CD4-positive, alpha-beta memory T cell (primary cell): ENCODE results near the gene NTSR2. TPM values are rescaled to one million over a fixed set of nuclear protein-coding genes. Genes with fewer than 3 reads are reported as not detected.
A peak's percentile ranks its signal among the peaks of the same experiment; 100 is the strongest.

Experiments
- CTCF ChIA-PET: fragments of 350-600 bp; sonication (Branson Sonifier 250); formaldehyde crosslinking; loops from one replicate; lab custom pipeline; 2021; ENCODE audit warnings: inconsistent platforms; ENCODE audit not compliant: partially characterized antibody; lab: Charles Lee
- POLR2A ChIA-PET: fragments of 350-600 bp; sonication (Branson Sonifier 250); formaldehyde crosslinking; loops from one replicate; lab custom pipeline; 2021; ENCODE audit not compliant: partially characterized antibody; lab: Charles Lee
- DNase-seq, 5 donors: peaks; one replicate each; pipeline versions ENCODE4 v3.0.0 to v3.0.0-alpha.2; 2020 to 2022; ENCODE audit warnings: mixed read lengths in 1 of 5
- H3K27ac ChIP-seq: one replicate; pipeline ENCODE4 v1.7.0; 2013; ENCODE audit warnings: low read depth, low read length
- H3K27me3 ChIP-seq: 2 replicates; pipeline ENCODE4 v1.7.0; 2013; ENCODE audit warnings: mild to moderate bottlenecking, low read length, moderate library complexity; ENCODE audit not compliant: insufficient read depth
- H3K36me3 ChIP-seq: 2 replicates; pipeline ENCODE4 v1.7.0; 2013; ENCODE audit warnings: mild to moderate bottlenecking, low read length, moderate library complexity; ENCODE audit not compliant: insufficient read depth
- H3K4me1 ChIP-seq: 2 replicates; pipeline ENCODE4 v1.7.0; 2013; ENCODE audit warnings: mild to moderate bottlenecking, low read length, moderate library complexity; ENCODE audit not compliant: insufficient read depth
- H3K4me3 ChIP-seq, 2 donors: one replicate each; pipeline ENCODE4 v1.7.0; 2013; ENCODE audit warnings: low read length in 2 of 2, mild to moderate bottlenecking in 1 of 2
- H3K9me3 ChIP-seq, 2 donors: one replicate each; pipeline ENCODE4 v1.7.0; 2013; ENCODE audit warnings: low read length in 2 of 2, control low read depth in 1 of 2; ENCODE audit not compliant: control insufficient read depth in 1 of 2
- H3K27ac Mint-ChIP-seq, 7 donors: one replicate each; pipeline ENCODE4 v1.8.0; 2020 to 2021; ENCODE audit warnings: mixed read lengths in 7 of 7, mild to moderate bottlenecking in 6 of 7, inconsistent platforms in 3 of 7, moderate library complexity in 3 of 7
- H3K27me3 Mint-ChIP-seq, 2 donors: one replicate each; pipeline ENCODE4 v1.8.0; 2020 to 2021; ENCODE audit warnings: mixed read lengths in 2 of 2
- H3K36me3 Mint-ChIP-seq, 2 donors: one replicate each; pipeline ENCODE4 v1.8.0; 2020 to 2021; ENCODE audit warnings: mixed read lengths in 2 of 2, inconsistent platforms in 1 of 2, mild to moderate bottlenecking in 1 of 2
- H3K4me1 Mint-ChIP-seq, 4 donors: one replicate each; pipeline ENCODE4 v1.8.0; 2020 to 2021; ENCODE audit warnings: mixed read lengths in 4 of 4, mild to moderate bottlenecking in 1 of 4
- H3K4me3 Mint-ChIP-seq, 8 donors: one replicate each; pipeline ENCODE4 v1.8.0; 2020 to 2021; ENCODE audit warnings: mixed read lengths in 8 of 8, mild to moderate bottlenecking in 7 of 8, moderate library complexity in 6 of 8, inconsistent platforms in 3 of 8
- H3K9me3 Mint-ChIP-seq, 8 donors: one replicate each; pipeline ENCODE4 v1.8.0; 2020 to 2021; ENCODE audit warnings: mixed read lengths in 8 of 8, mild to moderate bottlenecking in 5 of 8, inconsistent platforms in 3 of 8, moderate library complexity in 1 of 8
- intact Hi-C: fragments of 100-400 bp; cut with micrococcal nuclease; formaldehyde crosslinking; loops from one replicate; pipeline ENCODE4 v1.15.1; 2023
- polyA plus RNA-seq, 2 donors: library from polyadenylated mRNA; unstranded; fragments of 300-500 nt; fragmentation: Illumina TruSeq; gene quantifications; one replicate each; pipeline ENCODE4 v1.2.3, GENCODE V29; 2021
- total RNA-seq, 2 experiments: library from RNA; stranded (reverse); gene quantifications; one replicate each; pipeline ENCODE4 v1.2.3, GENCODE V29; 2021

Gene NTSR2
- total and polyA plus RNA-seq, 4 experiments from 2014 or later: not detected

DNA sequence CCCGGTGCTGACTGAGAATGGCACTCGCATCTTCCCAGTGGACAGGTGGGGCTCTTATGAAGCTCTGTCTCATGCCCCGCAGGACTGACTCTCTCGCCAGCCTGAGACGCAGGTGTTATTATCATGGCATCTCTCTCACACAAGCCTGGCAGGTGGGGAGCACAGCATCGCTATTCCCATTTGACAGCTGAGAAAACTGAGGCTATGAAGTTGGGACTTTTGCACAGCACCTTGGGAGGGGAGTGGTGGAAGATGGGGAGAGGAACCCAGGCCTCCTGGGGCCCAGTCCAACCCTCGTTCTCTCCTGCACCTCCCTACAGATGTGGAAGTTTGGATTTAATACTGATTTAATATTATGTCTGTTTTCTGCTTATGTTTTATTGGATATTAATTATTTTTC lies 9.0 kb upstream of the NTSR2 start:
- peaks cover 28 to 32% of the 10 kb centered on the region in 2 donors for H3K27me3 Mint-ChIP-seq
- Histone ChIP-seq H3K36me3 (no peaks in the 10 kb centered on the region), H3K4me3 (no peak overlapping the region), H3K9me3 (no peaks in the 10 kb centered on the region), H3K27me3 (peaks cover 4% of the 10 kb centered on the region), H3K27ac (no peak overlapping the region), H3K4me1 (peaks cover 3% of the 10 kb centered on the region)
- H3K27ac Mint-ChIP-seq: no peak overlapping the region
- ChIA-PET CTCF (no interaction called here), POLR2A (no interaction called here)
- peaks cover 0 to 7% (median 5%) of the 10 kb centered on the region in 4 donors for H3K4me1 Mint-ChIP-seq
- H3K36me3 Mint-ChIP-seq: peaks cover 0 to 4% of the 10 kb centered on the region in 2 donors
- DNase-seq: no peak
- peaks cover 0 to 8% (median 0%) of the 10 kb centered on the region in 8 donors for H3K9me3 Mint-ChIP-seq
- intact Hi-C loops: no loop called here
- H3K4me3 Mint-ChIP-seq: no peak overlapping the region

DNA sequence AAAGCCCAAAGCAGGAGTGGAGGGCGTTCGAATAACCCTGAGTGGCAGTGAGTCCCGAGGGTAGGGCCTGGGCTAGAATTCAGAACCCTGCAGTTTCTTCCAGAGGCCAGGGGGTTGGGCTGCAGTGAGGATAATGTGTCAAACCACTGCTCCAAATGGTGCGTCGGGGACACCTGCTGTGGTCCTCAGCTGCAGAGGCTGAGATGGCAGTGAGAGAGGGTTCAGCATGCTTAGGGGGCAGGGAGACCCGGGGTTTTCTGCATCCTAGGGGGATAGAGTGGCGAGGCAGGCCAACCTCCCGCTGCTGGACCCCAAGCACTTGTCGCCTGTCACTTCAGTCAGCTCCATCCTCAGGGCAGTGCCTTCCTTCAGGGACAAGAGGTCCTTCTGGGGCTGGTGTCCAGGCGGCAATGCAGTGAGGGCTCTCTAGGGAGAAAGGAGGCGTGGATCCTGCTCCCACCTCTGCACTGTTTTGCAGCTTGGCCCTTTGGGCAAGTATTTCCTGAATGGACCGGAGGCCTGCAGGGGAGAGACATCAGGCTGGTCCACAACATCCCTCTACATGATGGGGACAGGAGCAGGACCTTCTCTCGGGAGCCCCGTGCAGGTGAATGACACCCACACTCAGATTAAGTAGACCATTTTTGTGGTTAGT lies 8.4 kb upstream of the NTSR2 start:
- Histone ChIP-seq H3K27me3 (peaks cover 4% of the 10 kb centered on the region), H3K4me1 (peaks cover 3% of the 10 kb centered on the region), H3K36me3 (no peaks in the 10 kb centered on the region), H3K9me3 (no peaks in the 10 kb centered on the region), H3K27ac (no peak overlapping the region), H3K4me3 (no peak overlapping the region)
- Mint-ChIP-seq H3K9me3 (peaks cover 0 to 9% (median 0%) of the 10 kb centered on the region in 8 donors), H3K4me1 (peaks cover 0 to 7% (median 5%) of the 10 kb centered on the region in 4 donors), H3K36me3 (peaks cover 0 to 4% of the 10 kb centered on the region in 2 donors), H3K27me3 (peaks cover 29 to 32% of the 10 kb centered on the region in 2 donors), H3K4me3 (no peak overlapping the region), H3K27ac (no peak overlapping the region)
- POLR2A ChIA-PET: no interaction called here
- CTCF ChIA-PET: no interaction called here
- no peak for DNase-seq
- intact Hi-C loops: no loop called here

DNA sequence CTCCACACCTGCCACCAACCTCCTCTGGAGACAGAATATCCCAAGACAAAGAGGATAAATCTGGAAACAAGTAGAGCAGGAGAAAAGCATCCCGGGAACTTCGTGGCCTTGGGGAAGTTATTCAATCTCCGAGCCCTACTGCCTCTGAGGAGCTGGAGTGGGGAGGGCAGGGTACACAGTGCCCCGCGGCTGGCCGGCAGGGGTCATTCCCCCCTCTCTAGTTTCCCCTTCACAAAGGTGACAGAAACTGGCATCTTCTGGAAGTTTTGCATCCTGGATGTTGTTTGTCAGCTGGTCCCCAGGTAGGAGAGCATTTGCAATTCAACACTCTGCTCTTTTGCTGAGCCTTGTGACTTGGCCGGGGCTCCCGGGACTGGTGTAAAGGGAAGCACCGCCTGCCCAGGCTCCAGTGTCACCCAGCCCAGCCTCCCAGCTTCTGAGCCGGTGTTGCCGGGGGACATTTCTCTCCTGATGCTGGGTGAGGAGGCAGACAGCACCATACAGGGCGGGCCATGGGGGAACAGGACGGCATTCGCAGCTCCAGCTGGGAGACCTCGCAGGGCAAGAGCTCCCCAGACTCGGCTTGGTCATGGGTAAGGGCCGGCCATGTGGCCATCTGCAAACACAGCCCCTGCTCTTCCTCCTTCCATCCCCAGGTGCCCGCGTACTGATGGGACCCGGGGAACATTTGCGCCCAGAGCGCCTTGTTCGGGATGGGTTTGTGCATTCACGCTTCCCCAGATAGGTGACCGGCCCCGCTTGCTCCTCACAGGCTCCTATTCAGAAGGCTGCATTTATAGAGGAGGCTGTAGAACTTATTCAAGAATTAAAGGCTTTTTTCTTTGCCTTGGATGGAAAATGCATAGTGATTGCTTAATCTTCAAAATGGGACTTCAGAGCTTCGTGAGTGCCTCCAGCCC lies 7.4 kb upstream of the NTSR2 start:
- Histone ChIP-seq H3K27me3 (peaks cover 4% of the 10 kb centered on the region), H3K27ac (no peak overlapping the region), H3K4me1 (peaks cover 2% of the 10 kb centered on the region), H3K4me3 (no peak overlapping the region), H3K9me3 (no peaks in the 10 kb centered on the region), H3K36me3 (no peaks in the 10 kb centered on the region)
- ChIA-PET POLR2A (no interaction called here), CTCF (interaction anchor here (1.4 to 1.6 kb wide), 2 partner anchors 11 to 102 kb away, joined by 4 read pairs; no protein-coding TSS in a partner anchor)
- intact Hi-C loops: no loop called here
- Mint-ChIP-seq H3K27ac (no peak overlapping the region), H3K4me1 (peaks cover 0 to 5% (median 4%) of the 10 kb centered on the region in 4 donors), H3K9me3 (peaks cover 0 to 9% (median 0%) of the 10 kb centered on the region in 8 donors), H3K36me3 (peaks cover 0 to 4% of the 10 kb centered on the region in 2 donors), H3K27me3 (peaks cover 26 to 31% of the 10 kb centered on the region in 2 donors), H3K4me3 (no peak overlapping the region)
- no peak for DNase-seq

DNA sequence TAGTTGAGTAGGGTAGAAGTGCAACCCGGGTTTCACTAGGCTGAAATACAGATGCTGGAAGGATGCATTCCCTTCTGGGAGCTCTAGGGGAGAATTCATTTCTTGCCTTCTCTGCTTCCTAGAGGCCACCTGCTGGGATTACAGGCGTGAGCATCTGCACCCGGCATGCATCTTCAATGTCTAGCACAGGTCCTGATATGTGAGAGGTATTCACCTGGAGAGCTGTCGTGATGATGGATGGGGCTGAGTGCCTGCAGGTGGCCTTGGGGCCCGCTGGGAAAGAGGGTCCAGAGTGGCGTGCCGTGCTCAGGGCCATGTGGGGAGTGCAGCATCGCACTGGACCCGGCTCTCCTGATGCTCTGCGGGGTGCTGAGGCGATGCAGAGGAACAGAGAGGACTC lies 6.6 kb upstream of the NTSR2 start:
- POLR2A ChIA-PET: no interaction called here
- CTCF ChIA-PET: interaction anchor here (1.4 to 1.6 kb wide), 2 partner anchors 11 to 103 kb away, joined by 4 read pairs; no protein-coding TSS in a partner anchor
- H3K9me3 ChIP-seq: no peaks in the 10 kb centered on the region
- H3K36me3 ChIP-seq: no peaks in the 10 kb centered on the region
- no peaks in the 10 kb centered on the region for H3K4me1 Mint-ChIP-seq
- intact Hi-C loops: no loop called here
- no peak overlapping the region for H3K4me3 Mint-ChIP-seq
- no peak for DNase-seq
- H3K9me3 Mint-ChIP-seq: peaks cover 0 to 9% (median 0%) of the 10 kb centered on the region in 8 donors
- H3K4me3 ChIP-seq: no peak overlapping the region
- H3K27ac ChIP-seq: no peak overlapping the region
- H3K36me3 Mint-ChIP-seq: peaks cover 0 to 4% of the 10 kb centered on the region in 2 donors
- no peaks in the 10 kb centered on the region for H3K4me1 ChIP-seq
- peaks cover 4% of the 10 kb centered on the region for H3K27me3 ChIP-seq
- no peak overlapping the region for H3K27ac Mint-ChIP-seq
- peaks cover 28 to 33% of the 10 kb centered on the region in 2 donors for H3K27me3 Mint-ChIP-seq

DNA sequence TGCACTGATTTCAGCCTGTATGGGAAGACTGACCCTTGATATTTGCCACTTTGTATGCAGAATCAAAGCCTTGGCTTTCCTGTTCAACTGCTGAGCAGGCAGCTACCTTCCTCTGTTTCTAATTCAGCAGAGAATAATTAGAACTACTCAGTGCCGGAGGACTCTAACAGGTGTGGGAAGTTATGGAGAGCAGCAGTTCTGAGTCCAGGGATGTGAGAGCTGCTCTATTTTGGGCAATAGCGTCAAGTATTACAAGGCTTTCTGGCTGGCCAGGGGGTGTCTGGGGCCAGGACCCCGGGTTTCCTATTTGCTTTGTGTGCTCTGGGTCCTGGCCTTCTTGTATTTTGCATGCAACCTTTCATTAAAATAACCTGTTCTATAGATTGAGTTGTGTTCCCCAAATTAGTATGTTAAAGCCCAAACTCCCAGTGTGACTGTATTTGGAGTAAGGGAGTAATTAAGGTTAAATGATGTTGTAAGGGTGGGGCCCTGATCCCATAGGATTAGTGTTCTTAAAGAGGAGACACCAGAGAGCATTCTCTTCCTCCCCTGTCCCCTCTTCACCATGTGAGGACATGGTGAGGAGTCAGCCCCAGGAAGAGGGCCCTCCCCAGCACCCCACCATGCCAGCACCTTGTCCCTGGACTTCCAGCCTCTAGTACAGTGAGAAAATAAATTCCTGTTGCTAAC lies 5.6 kb upstream of the NTSR2 start:
- Histone ChIP-seq H3K9me3 (no peaks in the 10 kb centered on the region), H3K4me1 (no peaks in the 10 kb centered on the region), H3K36me3 (no peaks in the 10 kb centered on the region), H3K27me3 (peaks cover 4% of the 10 kb centered on the region), H3K27ac (no peak overlapping the region), H3K4me3 (no peak overlapping the region)
- ChIA-PET POLR2A (no interaction called here), CTCF (no interaction called here)
- H3K4me3 Mint-ChIP-seq: no peak overlapping the region
- H3K9me3 Mint-ChIP-seq: peaks cover 0 to 9% (median 0%) of the 10 kb centered on the region in 8 donors
- no peak for DNase-seq
- peaks cover 0 to 4% of the 10 kb centered on the region in 2 donors for H3K36me3 Mint-ChIP-seq
- peaks cover 30 to 32% of the 10 kb centered on the region in 2 donors for H3K27me3 Mint-ChIP-seq
- peaks cover 0 to under 1% (median 0%) of the 10 kb centered on the region in 4 donors for H3K4me1 Mint-ChIP-seq
- peak overlapping the region in 1 of 7 donors; percentile 17 for H3K27ac Mint-ChIP-seq
- intact Hi-C loops: no loop called here

DNA sequence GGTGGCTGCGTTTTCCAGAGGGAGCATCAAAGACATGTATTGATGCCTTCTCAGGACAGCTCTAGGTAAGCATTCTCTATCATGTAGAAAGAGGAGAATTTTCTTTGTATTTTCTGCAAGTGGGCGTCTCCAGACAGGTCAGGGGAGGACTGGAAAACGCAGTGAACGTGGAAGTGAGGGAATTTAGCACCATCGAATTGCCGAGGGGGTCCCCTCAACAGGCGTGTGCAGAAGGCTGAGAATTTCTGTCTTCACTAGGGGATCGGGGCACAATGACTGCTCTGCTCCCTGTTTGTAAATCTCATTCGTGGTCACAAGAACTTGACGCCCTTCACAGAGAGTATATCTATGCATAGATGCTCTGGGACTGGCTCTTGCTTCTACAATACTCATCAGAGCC lies 5.0 kb upstream of the NTSR2 start:
- H3K27me3 Mint-ChIP-seq: peaks cover 34 to 36% of the 10 kb centered on the region in 2 donors
- peaks cover 4% of the 10 kb centered on the region for H3K27me3 ChIP-seq
- H3K4me3 Mint-ChIP-seq: no peak overlapping the region
- intact Hi-C loops: no loop called here
- peak overlapping the region in 1 of 7 donors; percentile 17 for H3K27ac Mint-ChIP-seq
- ChIA-PET CTCF (no interaction called here), POLR2A (no interaction called here)
- peaks cover 0 to 4% of the 10 kb centered on the region in 2 donors for H3K36me3 Mint-ChIP-seq
- no peaks in the 10 kb centered on the region for H3K4me1 ChIP-seq
- H3K36me3 ChIP-seq: no peaks in the 10 kb centered on the region
- H3K4me3 ChIP-seq: no peak overlapping the region
- no peak overlapping the region for H3K27ac ChIP-seq
- peaks cover 3 to 6% (median 4%) of the 10 kb centered on the region in 4 donors for H3K4me1 Mint-ChIP-seq
- DNase-seq: no peak
- H3K9me3 Mint-ChIP-seq: peaks cover 0 to 9% (median 2%) of the 10 kb centered on the region in 8 donors
- H3K9me3 ChIP-seq: no peaks in the 10 kb centered on the region
